NOMO-1 treated with DMSO at 0.1 percent for 48 hours (cell line): ENCODE measurements around the gene FGFR2.
"Not testable (repeated sequence)": the region's sequence is repeated elsewhere in the genome, so short reads cannot be mapped to it uniquely, and the experiment has no call there.

Experiments
- DNase-seq: peaks from one replicate; lab custom pipeline; 2025; ENCODE audit not compliant: unreplicated experiment; lab: John Stamatoyannopoulos, UW

Gene FGFR2

DNA sequence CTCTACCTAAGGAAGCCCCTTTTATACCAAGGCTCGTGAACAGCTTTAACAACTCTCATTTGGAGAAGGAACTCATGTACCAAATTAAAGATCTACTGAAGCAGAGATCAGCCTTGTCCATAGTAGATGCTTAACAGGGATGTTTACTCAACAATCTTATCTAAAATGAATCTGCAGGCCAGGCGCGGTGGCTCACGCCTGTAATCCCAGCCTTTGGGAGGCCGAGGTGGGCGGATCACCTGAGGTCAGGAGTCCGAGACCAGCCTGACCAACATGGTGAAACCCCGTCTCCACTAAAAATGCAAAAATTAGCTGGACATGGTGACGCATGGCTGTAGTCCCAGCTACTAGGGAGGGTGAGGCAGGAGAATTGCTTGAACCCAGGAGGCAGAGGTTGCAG lies 43.3 kb downstream of the FGFR2 start:
- not testable (repeated sequence) for DNase-seq

DNA sequence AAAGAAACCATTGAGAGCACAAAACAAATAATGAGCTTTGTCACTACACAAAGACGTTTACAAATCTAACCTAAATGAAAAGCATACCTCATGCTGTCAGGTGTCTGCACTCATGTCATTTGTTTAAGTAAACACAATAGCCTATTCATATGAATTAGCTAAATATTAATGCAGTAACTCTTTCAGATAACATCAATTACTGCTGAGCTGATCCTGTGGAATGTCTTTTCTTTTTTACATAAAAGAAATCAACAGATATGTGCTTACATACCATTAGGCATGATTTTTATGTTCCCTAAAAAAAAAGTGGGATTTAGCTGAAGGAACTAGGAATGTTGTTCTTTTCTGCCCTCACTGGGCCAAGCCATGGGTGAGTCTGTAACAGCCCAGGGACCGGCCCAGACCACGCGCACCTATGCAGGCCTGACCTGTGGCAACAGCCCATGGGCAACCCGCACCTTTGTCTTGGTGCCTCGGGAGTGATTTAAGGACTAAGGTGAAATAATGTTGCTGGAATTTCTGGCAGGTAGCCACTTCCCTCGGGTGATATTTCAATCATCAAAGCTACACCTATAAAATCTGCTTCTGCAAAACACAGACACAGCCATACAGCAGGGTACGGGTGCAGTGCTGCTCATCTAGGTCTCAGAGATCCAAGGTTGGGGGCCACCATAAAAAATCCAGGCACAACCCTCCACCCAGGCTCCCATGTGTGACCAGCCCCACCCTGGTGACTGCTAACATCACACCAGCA lies 44.6 kb downstream of the FGFR2 start:
- no peak for DNase-seq

DNA sequence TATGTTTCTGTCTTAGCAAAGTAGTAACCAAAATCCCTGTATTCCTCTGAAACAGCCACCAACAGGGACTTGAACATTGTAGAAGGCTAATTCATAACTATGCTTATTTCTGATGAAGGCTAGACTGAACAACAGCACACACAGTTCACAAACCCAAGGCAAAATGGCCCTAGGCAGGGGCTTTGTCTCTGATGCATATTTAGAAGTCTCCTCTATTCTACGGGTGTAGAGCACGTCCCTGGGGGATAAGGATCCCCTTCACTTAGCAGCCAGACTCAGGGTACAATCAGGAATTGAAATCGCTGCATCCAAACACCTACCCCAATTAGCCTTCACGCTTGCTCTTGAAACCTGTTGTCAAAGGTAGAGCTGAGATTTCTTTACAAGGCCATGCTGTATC lies 45.5 kb downstream of the FGFR2 start:
- no peak for DNase-seq

- no peak for DNase-seq
Observed at GRCh38 chr10:121551210-121551885, 46.9 kb downstream of the FGFR2 start.

DNA sequence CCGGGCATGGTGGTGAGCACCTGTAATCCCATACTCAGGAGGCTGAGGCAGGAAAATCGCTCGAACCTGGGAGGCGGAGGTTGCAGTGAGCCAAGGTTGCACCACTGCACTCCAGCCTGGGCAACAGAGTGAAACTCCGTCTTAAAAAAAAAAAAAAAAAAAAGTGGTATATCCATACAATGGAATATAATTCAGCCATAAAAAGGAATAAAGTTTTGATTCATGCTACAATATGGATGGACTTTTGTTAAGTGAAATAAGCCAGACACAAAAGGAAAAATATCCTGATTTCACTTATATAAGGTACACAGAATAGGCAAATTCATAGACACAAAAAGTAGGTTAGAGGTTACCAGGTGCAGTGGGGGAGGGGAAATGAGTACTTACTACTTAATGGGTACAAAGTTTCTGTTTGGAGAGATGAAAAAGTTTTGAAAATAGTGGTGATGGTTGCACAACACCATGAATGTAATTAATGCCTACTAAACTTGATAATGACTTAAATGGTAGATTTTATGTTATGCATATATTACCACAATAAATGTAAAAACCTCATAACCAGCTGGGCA lies 53.9 kb downstream of the FGFR2 start:
- DNase-seq: no peak

DNA sequence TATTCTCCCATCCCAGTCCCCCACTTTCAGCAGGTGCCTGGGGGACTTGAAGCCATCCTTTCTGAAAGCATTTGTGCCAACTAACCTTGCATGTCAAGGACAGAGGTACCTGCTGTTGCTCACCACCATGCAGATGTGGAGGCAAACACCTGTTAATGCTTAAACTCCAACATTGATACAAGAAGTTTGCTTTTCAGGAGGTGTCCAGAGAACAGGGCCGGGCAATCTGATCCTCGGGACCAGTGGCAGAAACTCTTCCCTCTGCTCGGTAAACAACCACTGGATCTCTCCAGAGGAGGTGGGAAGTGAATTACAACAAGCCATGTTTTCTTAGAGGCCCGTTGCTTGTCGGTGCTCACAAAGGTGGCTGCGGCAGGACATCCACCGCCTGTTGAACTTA lies 54.7 kb downstream of the FGFR2 start:
- no peak for DNase-seq

DNA sequence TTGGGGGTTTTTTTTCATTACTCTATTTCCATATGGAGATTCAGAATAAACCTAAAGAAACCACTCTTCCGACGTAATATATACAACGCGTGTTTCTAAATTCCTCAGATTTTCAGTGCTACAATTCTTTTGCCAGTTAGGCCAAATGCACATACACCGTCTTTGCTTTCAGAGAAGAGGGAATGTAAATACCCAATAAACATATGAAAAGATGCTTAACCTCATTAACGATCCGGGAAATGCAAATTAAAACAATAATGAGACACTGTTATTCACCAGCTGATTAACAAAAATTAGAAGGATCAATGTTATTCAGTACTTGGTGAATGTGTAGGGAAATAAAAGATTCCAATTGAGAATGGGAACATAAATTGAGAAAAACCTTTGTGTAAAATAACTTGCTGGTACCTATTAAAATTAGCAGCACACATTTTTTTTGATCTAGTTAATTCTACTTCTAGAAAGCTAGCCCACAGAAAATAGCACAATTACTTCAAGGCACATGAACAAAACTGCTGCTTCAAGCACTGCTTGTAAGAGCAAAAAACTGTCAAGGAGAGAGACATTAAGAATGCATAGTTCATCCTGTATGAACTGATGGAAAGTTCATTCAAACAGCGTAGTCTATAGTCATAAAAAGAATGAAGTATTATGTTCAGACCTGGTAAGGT lies 56.7 kb downstream of the FGFR2 start:
- DNase-seq: no peak

DNA sequence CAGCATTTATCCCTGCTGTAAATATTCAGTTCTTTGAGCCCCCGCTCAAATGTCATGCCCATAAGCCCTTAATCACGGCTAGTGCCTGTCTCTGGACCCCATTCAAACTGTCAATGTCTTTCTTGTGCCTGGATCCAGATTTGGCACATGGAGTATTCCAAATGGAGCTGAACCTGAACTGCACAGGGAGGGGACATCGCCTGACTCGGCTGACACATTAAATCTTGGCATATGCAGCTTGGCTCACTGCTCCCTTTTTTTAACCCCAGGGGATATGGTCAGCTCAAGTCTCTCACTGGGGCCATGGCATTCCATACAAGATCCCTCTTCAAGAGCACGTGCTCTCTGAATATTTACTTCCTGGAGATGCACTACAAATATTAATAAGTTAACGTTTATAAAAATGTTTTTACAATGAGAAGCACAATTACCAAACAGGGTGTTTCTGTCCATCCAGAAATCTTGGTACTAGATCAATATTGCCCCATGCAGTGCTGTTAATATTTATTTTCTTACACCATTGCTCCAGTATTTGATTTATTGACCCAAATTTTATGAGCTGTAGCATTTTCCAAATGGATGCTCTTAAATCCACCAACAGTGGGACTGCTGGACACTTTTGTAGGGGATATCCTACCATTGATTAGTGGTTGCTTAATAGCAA lies 57.4 kb downstream of the FGFR2 start:
- DNase-seq: no peak

GRCh38 chr10:121539786-121540185 lies 58.5 kb downstream of the FGFR2 start:
- no peak for DNase-seq

- DNase-seq: no peak
Observed at GRCh38 chr10:121536310-121536913, 61.8 kb downstream of the FGFR2 start.

DNA sequence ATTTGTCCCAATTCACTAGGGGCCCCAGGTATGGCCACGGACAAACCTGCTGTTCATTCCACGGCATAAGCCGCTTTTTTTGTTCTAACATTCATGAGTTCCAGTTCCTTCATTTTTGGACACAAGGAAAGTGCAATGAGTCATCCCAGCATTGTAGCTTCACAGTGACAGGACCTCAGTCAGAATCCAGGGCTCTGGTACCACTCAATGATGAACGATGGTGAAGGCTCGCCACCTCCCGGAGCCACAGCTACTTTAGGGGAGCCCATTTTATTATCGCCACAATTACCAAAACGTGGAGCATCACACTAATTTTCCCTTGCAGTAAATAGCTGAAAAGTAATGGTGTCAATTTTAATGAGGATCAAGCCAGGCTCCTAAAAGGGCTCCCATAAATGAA lies 62.9 kb downstream of the FGFR2 start:
- DNase-seq: no peak

DNA sequence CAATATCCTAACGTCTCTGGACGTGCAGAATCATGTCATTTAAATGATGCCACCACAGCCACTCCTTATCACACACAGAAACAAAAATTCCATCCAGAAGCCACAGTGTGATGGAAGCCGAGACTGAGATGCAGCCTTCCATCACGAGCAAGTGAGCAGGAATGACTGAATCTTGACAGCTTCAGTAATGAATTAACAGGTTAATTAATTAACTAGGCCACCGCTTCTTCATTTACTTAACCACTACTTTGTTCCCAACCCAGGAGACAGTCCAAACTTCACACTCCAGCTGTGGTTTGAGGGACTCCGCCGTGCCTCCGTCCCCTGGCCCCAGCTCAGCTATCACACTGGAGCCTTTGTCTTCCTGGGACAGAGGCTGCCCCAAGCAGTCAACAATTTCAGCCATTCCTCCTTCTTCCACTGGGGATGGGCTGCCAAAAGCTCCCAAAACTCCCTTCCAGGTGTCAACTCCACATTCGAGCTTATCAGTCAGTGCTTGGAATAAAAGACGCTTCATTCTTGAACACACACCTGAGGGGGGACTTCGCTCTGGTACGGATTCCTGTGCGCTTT lies 65.9 kb downstream of the FGFR2 start:
- DNase-seq: no peak

- no peak for DNase-seq
Observed at GRCh38 chr10:121531830-121532178, 66.4 kb downstream of the FGFR2 start.

DNA sequence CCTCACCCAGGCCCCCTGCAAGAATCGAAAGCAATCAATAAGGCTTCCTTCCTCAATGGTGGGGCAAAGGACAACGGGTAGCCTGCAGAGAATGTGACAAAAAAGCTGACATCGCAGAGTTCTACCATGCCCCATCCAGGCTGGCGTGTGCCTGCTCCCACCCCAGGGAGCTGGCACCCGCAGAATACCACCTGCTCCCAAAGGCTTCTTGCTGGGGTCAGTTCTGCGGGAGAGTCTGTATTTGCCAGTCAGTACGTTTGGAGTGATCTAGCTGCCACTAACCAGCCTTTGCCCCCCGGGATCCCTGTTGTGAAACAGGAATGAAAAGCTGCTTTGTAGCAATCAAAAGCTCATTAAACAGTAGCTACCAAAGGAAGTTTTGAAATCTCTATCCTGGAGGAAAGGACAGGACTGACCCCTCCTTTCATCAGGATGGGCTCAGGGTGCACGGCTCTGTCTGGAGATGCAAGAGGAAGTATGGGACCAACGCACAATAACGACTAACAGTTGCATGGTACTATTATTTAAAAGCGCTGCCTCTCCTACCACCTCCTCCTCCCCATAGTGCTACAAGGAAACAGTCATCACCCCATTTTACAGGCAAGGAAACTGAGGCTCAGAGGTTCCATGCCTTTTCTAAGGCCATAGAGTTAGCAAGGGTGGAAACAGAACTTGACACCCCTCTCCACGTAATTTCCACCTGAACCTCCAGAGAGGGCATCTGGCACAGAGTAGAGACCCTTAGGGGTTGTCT lies 67.0 kb downstream of the FGFR2 start:
- DNase-seq: peak; percentile 18

DNA sequence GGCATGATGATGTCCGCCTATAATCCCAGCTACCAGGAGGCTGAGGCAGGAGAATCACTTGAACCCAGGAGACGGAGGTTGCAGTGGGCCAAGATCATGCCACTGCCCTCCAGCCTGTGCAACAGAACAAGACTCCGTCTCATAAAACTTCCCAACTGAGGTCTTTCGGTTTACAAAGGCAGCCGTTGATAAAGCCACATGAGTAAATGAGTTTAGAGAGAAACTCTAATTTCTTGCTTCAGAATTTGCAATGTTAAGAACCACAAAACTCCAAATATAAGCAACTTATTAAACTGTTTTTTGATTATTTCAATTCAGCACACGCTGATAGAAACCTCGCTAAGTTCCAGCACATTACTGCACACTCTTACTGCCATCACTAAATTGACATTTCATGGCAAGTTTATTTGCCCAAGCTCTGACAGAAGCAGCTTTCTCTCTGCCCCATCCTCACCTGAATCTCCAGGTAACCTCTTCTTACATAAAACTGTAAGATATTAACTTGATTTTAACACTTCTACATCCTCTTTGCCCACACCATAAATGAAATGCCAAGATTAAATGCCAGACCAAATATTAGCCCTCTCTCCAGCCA lies 67.7 kb downstream of the FGFR2 start:
- no peak for DNase-seq

GRCh38 chr10:121527690-121528089 lies 70.6 kb downstream of the FGFR2 start:
- no peak for DNase-seq

GRCh38 chr10:121526801-121527221 lies 71.4 kb downstream of the FGFR2 start:
- peak; percentile 65 for DNase-seq

DNA sequence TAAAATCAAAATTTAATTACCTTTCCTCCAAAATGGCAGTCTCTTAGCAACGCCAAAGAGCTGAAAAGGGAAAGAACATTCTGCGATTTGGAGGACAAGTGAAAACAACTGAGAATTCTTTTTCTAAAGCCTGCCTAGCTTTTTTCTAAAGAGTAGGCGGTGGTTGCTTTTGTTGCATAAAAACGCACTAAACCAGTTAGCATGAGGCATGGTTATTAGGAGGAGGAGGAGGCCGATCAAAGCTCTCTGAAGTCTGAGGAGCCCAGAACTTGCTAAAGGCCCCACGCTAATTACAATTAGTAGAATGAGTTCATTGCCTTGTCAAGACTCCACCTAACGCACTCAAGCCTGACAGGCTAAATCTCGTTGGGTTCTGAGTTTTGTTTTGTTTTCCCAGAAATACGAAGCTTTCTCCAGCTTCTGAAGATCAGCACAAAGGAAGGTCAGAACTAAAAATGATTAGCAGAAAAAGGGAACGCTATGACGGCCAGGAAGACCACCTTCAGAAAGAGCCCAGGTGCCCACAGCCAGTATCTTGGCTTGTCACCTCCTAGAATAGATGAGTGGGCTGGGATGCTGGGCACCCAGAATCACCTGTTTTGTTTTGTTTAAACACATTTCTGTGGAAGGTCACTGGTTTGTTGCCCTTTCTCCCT lies 72.0 kb downstream of the FGFR2 start:
- DNase-seq: no peak
